ENCODE measurements around the gene PPP1R11. TPM values are rescaled to one million over a fixed set of nuclear protein-coding genes. Genes with fewer than 3 reads are reported as not detected.

PPP1R11 gene
- total and polyA plus RNA-seq, 12 donors, result 30.6 to 75.4 (median 46.8) TPM

DNA sequence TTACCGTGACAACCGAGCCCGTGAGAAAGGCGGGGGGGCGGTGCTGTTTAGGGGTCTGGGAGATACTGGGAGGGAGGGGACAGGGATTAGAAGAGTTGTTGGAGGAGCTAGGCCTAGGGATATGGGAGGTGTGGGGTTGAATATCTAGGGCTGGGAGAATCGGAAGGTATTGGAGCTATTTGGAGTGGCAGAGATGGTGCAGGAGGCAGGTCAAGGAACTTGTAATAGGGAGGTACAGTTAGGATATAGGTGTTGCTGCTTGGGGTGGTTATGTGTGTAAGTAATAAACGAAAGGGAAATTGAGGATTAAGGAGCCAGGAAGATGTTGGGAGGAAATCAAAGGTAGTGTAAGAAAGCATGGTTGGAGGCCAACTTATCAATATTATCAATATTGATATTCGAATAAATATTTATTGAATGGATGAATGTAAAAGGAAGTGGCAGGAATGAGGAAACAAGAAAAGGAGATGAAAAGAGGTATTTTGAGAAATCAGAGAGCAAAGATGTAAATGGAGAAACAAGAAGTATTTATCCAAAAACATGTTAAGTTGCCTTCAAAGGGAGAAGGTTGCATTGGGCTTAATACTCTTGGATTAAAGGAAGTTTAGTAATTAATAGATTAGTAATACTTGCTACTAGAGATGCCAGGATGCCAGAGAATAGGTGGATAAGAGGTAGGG lies 602 bp downstream of the PPP1R11 start:
- DNase-seq, result no peak
- intact Hi-C loops (cut with DNase I), result loop anchor here in 6 of 10 donors (1.0 to 5.0 kb wide), 3 partner anchors 35 kb away; no protein-coding TSS in a partner anchor
- TF ChIP-seq, protein P1, sequence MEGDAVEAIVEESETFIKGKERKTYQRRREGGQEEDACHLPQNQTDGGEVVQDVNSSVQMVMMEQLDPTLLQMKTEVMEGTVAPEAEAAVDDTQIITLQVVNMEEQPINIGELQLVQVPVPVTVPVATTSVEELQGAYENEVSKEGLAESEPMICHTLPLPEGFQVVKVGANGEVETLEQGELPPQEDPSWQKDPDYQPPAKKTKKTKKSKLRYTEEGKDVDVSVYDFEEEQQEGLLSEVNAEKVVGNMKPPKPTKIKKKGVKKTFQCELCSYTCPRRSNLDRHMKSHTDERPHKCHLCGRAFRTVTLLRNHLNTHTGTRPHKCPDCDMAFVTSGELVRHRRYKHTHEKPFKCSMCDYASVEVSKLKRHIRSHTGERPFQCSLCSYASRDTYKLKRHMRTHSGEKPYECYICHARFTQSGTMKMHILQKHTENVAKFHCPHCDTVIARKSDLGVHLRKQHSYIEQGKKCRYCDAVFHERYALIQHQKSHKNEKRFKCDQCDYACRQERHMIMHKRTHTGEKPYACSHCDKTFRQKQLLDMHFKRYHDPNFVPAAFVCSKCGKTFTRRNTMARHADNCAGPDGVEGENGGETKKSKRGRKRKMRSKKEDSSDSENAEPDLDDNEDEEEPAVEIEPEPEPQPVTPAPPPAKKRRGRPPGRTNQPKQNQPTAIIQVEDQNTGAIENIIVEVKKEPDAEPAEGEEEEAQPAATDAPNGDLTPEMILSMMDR (IDR thresholded peaks at IDR 0.05), result no peak
- Histone ChIP-seq H3K9me3 (no peaks in the 10 kb centered on the region), H3K27ac (peak overlapping the region; percentile 48 to 96 (median 90)), H3K4me3 (peak overlapping the region; percentile 42 to 91 (median 74)), H3K27me3 (peaks cover 0 to 23% (median 17%) of the 10 kb centered on the region in 7 donors), H3K36me3 (peaks cover 0 to 45% (median 13%) of the 10 kb centered on the region in 9 donors), H3K4me1 (peaks cover 3 to 45% (median 40%) of the 10 kb centered on the region in 9 donors)
- no peak for ATAC-seq
- WGBS, 2 donors, result 10 to 15% methylated on average over 8 of the region's 8 CpGs

DNA sequence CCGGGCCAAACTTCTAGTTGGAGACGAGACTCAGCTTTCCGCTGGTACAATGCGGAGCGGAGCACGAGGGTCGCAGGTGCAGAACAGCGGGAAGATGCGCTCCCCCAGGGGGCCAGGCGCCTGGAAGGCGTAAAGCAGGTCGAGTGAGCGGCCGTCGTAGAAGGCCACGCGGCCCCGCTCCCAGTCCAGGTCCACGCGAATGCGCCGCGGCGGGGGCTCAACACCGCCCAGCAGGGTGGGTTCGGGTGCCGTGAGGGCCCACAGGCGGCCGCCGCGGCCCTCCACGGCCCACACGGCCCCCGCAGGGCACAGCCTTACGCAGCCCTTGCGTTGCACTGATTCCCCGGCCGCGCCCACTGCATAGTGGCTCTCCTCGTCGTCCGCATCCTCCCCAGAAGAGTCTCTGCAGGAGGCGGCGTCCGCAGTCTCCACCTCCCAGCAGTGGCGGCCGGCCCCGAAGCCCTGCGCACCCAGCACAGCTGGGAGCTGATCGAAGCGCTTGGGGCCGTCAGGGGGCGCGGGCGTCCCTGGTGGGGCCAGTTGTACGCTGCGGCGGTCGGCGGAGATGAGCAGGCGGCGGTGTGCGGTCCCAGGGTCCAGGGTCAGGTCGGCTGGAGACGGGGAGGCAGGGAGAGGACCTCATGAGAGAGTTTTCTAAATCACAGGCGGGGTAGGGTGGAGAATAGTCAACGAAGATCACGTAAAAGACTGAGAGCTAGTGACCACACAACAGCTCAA lies 4.3 kb downstream of the PPP1R11 start:
- Histone ChIP-seq H3K4me1 (peaks cover 2 to 45% (median 40%) of the 10 kb centered on the region in 9 donors), H3K27ac (no peak overlapping the region), H3K36me3 (peaks cover 0 to 21% (median 13%) of the 10 kb centered on the region in 9 donors), H3K4me3 (peak overlapping the region in 9 of 10 donors; percentile 14 to 45 (median 30)), H3K9me3 (no peaks in the 10 kb centered on the region), H3K27me3 (peaks cover 26 to 60% (median 54%) of the 10 kb centered on the region in 7 donors)
- TF ChIP-seq, protein P1 (IDR thresholded peaks at IDR 0.05), result peak in 4 of 9 donors; percentile 19 to 41 (median 30)
- ATAC-seq (no peak), DNase-seq (peak in 1 of 2 donors; percentile 46)
- intact Hi-C loops (cut with DNase I), result no loop called here
- WGBS, 2 donors, result 16 to 19% methylated on average over 68 of the region's 68 CpGs

DNA sequence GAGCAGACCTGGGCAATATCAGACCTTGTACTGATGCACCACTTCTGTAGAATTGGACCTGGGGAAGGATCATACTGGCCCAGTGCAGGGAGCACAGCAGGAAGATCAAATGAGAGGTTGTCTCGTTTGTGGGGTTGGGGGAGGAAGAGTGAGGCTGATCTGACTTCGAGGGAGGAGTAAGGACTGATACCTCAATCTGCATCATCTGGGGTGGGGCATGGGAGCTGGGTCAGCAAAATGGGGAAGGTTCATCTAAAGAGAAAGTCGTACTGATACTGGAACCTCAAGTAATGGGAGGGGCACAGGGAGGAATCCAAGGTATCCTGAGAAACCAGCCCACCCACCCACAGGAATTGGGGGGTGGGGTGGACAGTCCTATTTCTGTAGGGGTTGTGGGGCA lies 4.9 kb downstream of the PPP1R11 start:
- TF ChIP-seq, protein P1 (IDR thresholded peaks at IDR 0.05), result no peak
- H3K4me1 ChIP-seq, result peaks cover 2 to 43% (median 37%) of the 10 kb centered on the region in 9 donors
- peak overlapping the region in 4 of 10 donors; percentile 23 to 45 (median 34) for H3K4me3 ChIP-seq
- WGBS, 2 donors, result 42 to 45% methylated on average over 3 of the region's 3 CpGs
- peaks cover 0 to 21% (median 13%) of the 10 kb centered on the region in 9 donors for H3K36me3 ChIP-seq
- DNase-seq, result no peak
- no peaks in the 10 kb centered on the region for H3K9me3 ChIP-seq
- H3K27ac ChIP-seq, result no peak overlapping the region
- ATAC-seq, result no peak
- H3K27me3 ChIP-seq, result peaks cover 26 to 66% (median 57%) of the 10 kb centered on the region in 7 donors
- intact Hi-C loops (cut with DNase I), result no loop called here

GRCh38 chr6:30073489-30074235 lies 6.7 kb downstream of the PPP1R11 start:
- intact Hi-C loops (cut with DNase I), result no loop called here
- H3K27me3 ChIP-seq, result peaks cover 26 to 84% (median 65%) of the 10 kb centered on the region in 7 donors
- TF ChIP-seq, protein P1 (IDR thresholded peaks at IDR 0.05), result no peak
- DNase-seq (no peak), ATAC-seq (no peak)
- WGBS, 2 donors, result 57 to 58% methylated on average over 7 of the region's 7 CpGs
- H3K36me3 ChIP-seq, result peaks cover 0 to 15% (median 13%) of the 10 kb centered on the region in 9 donors
- H3K9me3 ChIP-seq, result no peaks in the 10 kb centered on the region
- H3K4me1 ChIP-seq, result peaks cover 2 to 31% (median 27%) of the 10 kb centered on the region in 9 donors
- H3K27ac ChIP-seq, result no peak overlapping the region
- no peak overlapping the region for H3K4me3 ChIP-seq
